Neuronal stem cell (in vitro differentiated cells): Measurements from ENCODE around the gene SCCPDH.

Experiments
- DNase-seq: peaks from one replicate; pipeline ENCODE4 v3.0.0-alpha.2; 2013; ENCODE audit warnings: low spot score
- H2AFZ ChIP-seq: one replicate; pipeline ENCODE4 v1.6.1; 2013; ENCODE audit warnings: mild to moderate bottlenecking, low read length, inconsistent platforms
- H2AK5ac ChIP-seq: 2 replicates; pipeline ENCODE4 v1.6.1; 2013; ENCODE audit warnings: low read depth, mild to moderate bottlenecking, inconsistent platforms, low read length, moderate library complexity, mixed read lengths
- H2BK120ac ChIP-seq: 2 replicates; pipeline ENCODE4 v1.6.1; 2013; ENCODE audit warnings: low read depth, mild to moderate bottlenecking, inconsistent platforms, low read length, moderate library complexity, mixed read lengths
- H2BK12ac ChIP-seq: one replicate; pipeline ENCODE4 v1.6.1; 2013; ENCODE audit warnings: low read length, inconsistent platforms
- H2BK15ac ChIP-seq: 2 replicates; pipeline ENCODE4 v1.6.1; 2013; ENCODE audit warnings: mild to moderate bottlenecking, low read length, inconsistent platforms, mixed read lengths
- H2BK5ac ChIP-seq: one replicate; pipeline ENCODE4 v1.6.1; 2013; ENCODE audit warnings: inconsistent platforms, mild to moderate bottlenecking, low read length, moderate library complexity
- H3K14ac ChIP-seq: one replicate; pipeline ENCODE4 v1.6.1; 2013; ENCODE audit warnings: low read length, inconsistent platforms
- H3K18ac ChIP-seq: 2 replicates; pipeline ENCODE4 v1.6.1; 2013; ENCODE audit warnings: low read length, inconsistent platforms
- H3K23ac ChIP-seq: 2 replicates; pipeline ENCODE4 v1.6.1; 2013; ENCODE audit warnings: low read depth, mild to moderate bottlenecking, mixed read lengths, low read length, inconsistent platforms; ENCODE audit not compliant: poor library complexity
- H3K27ac ChIP-seq: replicated peaks from 3 replicates; pipeline ENCODE4 v1.5.1; 2013; ENCODE audit warnings: low read length, inconsistent platforms
- H3K27me3 ChIP-seq, 3 experiments: 2 replicates each; pipeline ENCODE4 v1.6.1; 2013; ENCODE audit warnings: low read length in 3 of 3, mild to moderate bottlenecking in 2 of 3, inconsistent platforms in 1 of 3, low read depth in 1 of 3, mixed read lengths in 1 of 3, moderate library complexity in 1 of 3; ENCODE audit not compliant: control insufficient read depth in 3 of 3, insufficient read depth in 3 of 3
- H3K36me3 ChIP-seq, 2 donors: replicated peaks in 1 of 2; 2 replicates each; pipeline ENCODE4 v1.6.1; 2013; ENCODE audit warnings: low read length in 2 of 2; ENCODE audit not compliant: control insufficient read depth in 2 of 2, insufficient read depth in 2 of 2
- H3K4ac ChIP-seq: 2 replicates; pipeline ENCODE4 v1.6.1; 2013; ENCODE audit warnings: inconsistent platforms, mild to moderate bottlenecking, low read length, moderate library complexity
- H3K4me1 ChIP-seq, 2 donors: 1 replicate in 1 of 2; 2 replicates in 1 of 2; pipeline ENCODE4 v1.6.1; 2013; ENCODE audit warnings: low read length in 2 of 2, low read depth in 1 of 2; ENCODE audit not compliant: control insufficient read depth in 2 of 2, insufficient read depth in 1 of 2
- H3K4me2 ChIP-seq: one replicate; pipeline ENCODE4 v1.6.1; 2013; ENCODE audit warnings: mild to moderate bottlenecking, low read length, inconsistent platforms; ENCODE audit not compliant: insufficient read depth, poor library complexity, severe bottlenecking
- H3K4me3 ChIP-seq, 2 donors: 2 replicates each; pipeline ENCODE4 v1.5.1; 2013; ENCODE audit warnings: low read length in 2 of 2, mild to moderate bottlenecking in 2 of 2, inconsistent platforms in 1 of 2, moderate library complexity in 1 of 2
- H3K79me1 ChIP-seq: one replicate; pipeline ENCODE4 v1.6.1; 2013; ENCODE audit warnings: low read depth, mild to moderate bottlenecking, inconsistent platforms, low read length, moderate library complexity
- H3K9ac ChIP-seq: one replicate; pipeline ENCODE4 v1.6.1; 2013; ENCODE audit warnings: mild to moderate bottlenecking, low read depth, low read length, inconsistent platforms; ENCODE audit not compliant: poor library complexity
- H3K9me3 ChIP-seq, 2 donors: replicated peaks in 1 of 2; 2 replicates each; pipeline versions ENCODE3 to v1.6.1; 2013; ENCODE audit warnings: low read length in 2 of 2, mild to moderate bottlenecking in 2 of 2, inconsistent platforms in 1 of 2, low read depth in 1 of 2, mixed read lengths in 1 of 2, moderate library complexity in 1 of 2; ENCODE audit not compliant: control insufficient read depth in 2 of 2, insufficient read depth in 1 of 2
- H4K8ac ChIP-seq: one replicate; pipeline ENCODE4 v1.6.1; 2013; ENCODE audit warnings: low read depth, mild to moderate bottlenecking, inconsistent platforms, low read length, moderate library complexity
- H4K91ac ChIP-seq: one replicate; pipeline ENCODE4 v1.6.1; 2013; ENCODE audit warnings: low read length, low read depth, mild to moderate bottlenecking, inconsistent platforms; ENCODE audit not compliant: poor library complexity
- WGBS, 2 donors: extraction: QIAGEN DNeasy Blood & Tissue Kit; methylation state at CpG; one replicate each; pipeline ENCODE4 v1.1.7; 2013; ENCODE audit warnings: missing lambda C conversion rate in 2 of 2, mixed read lengths in 1 of 2; ENCODE audit not compliant: insufficient read length in 2 of 2, insufficient replicate concordance in 1 of 2; ENCODE audit errors: extremely low coverage in 2 of 2; 5-methylcytosine and 5-hydroxymethylcytosine counted together

SCCPDH gene

GRCh38 chr1:246789454-246790339 is 65.5 kb downstream of the SCCPDH start:
- Histone ChIP-seq H4K8ac (no peak overlapping the region), H3K27ac (no peak overlapping the region), H3K4me3 (no peak overlapping the region), H3K36me3 (no peaks in the 10 kb centered on the region), H2BK12ac (no peak overlapping the region), H3K14ac (no peak overlapping the region), H2AFZ (peak overlapping the region; percentile 66), H3K79me1 (no peaks in the 10 kb centered on the region), H4K91ac (no peak overlapping the region), H3K23ac (peak overlapping the region; percentile 11), H3K4me2 (no peak overlapping the region), H3K18ac (peak overlapping the region; percentile 44), H3K9ac (peak overlapping the region; percentile 7), H2BK120ac (peak overlapping the region; percentile 69), H3K4ac (no peak overlapping the region), H3K4me1 (peaks cover 9 to 23% of the 10 kb centered on the region in 2 donors), H3K27me3 (no peaks in the 10 kb centered on the region), H2BK5ac (no peak overlapping the region), H3K9me3 (peaks cover 0 to 2% of the 10 kb centered on the region in 2 donors), H2AK5ac (peak overlapping the region; percentile 77), H2BK15ac (peak overlapping the region; percentile 51)
- WGBS, 2 donors, result no CpG with 5 or more reads among the region's 25 CpGs
- DNase-seq, result no peak

- Histone ChIP-seq H3K14ac (no peak overlapping the region), H3K79me1 (no peaks in the 10 kb centered on the region), H3K18ac (peak overlapping the region; percentile 61), H3K4me1 (peaks cover 9 to 25% of the 10 kb centered on the region in 2 donors), H3K9me3 (peaks cover 0 to 2% of the 10 kb centered on the region in 2 donors), H3K9ac (no peak overlapping the region), H3K4ac (no peak overlapping the region), H3K36me3 (no peaks in the 10 kb centered on the region), H2AK5ac (peak overlapping the region; percentile 77), H3K23ac (no peak overlapping the region), H2BK15ac (peak overlapping the region; percentile 51), H3K4me2 (no peak overlapping the region), H2BK120ac (peak overlapping the region; percentile 69), H3K4me3 (no peak overlapping the region), H2AFZ (no peak overlapping the region), H2BK12ac (no peak overlapping the region), H4K8ac (no peak overlapping the region), H2BK5ac (no peak overlapping the region), H3K27ac (no peak overlapping the region), H4K91ac (no peak overlapping the region), H3K27me3 (no peaks in the 10 kb centered on the region)
- no peak for DNase-seq
- no CpG with 5 or more reads among the region's 7 CpGs for WGBS, 2 donors
Measured at GRCh38 chr1:246790364-246790763, 66.2 kb downstream of the SCCPDH start.

- Histone ChIP-seq H4K8ac (no peak overlapping the region), H3K4me1 (peaks cover 9 to 25% of the 10 kb centered on the region in 2 donors), H2BK12ac (no peak overlapping the region), H3K36me3 (no peaks in the 10 kb centered on the region), H2BK120ac (no peak overlapping the region), H4K91ac (no peak overlapping the region), H3K79me1 (no peaks in the 10 kb centered on the region), H3K4me3 (no peak overlapping the region), H3K4me2 (no peak overlapping the region), H2AFZ (no peak overlapping the region), H3K9me3 (peaks cover 0 to 2% of the 10 kb centered on the region in 2 donors), H3K23ac (peak overlapping the region; percentile 61), H3K9ac (no peak overlapping the region), H2BK5ac (no peak overlapping the region), H2AK5ac (peak overlapping the region; percentile 77), H3K14ac (peak overlapping the region; percentile 40), H2BK15ac (no peak overlapping the region), H3K18ac (no peak overlapping the region), H3K4ac (no peak overlapping the region), H3K27ac (no peak overlapping the region), H3K27me3 (no peaks in the 10 kb centered on the region)
- DNase-seq, result no peak
- no CpG with 5 or more reads among the region's 19 CpGs for WGBS, 2 donors
Measured at GRCh38 chr1:246790833-246791232, 66.6 kb downstream of the SCCPDH start.

- Histone ChIP-seq H2BK15ac (no peak overlapping the region), H4K8ac (no peak overlapping the region), H4K91ac (no peak overlapping the region), H3K79me1 (no peaks in the 10 kb centered on the region), H2AFZ (no peak overlapping the region), H3K4me3 (no peak overlapping the region), H2AK5ac (no peak overlapping the region), H2BK5ac (no peak overlapping the region), H3K4me1 (peaks cover 9 to 25% of the 10 kb centered on the region in 2 donors), H3K9ac (no peak overlapping the region), H3K27ac (no peak overlapping the region), H3K36me3 (no peaks in the 10 kb centered on the region), H3K9me3 (peaks cover 2% of the 10 kb centered on the region in 2 donors), H3K27me3 (no peaks in the 10 kb centered on the region), H2BK120ac (no peak overlapping the region), H2BK12ac (no peak overlapping the region), H3K4me2 (no peak overlapping the region), H3K4ac (no peak overlapping the region), H3K23ac (no peak overlapping the region), H3K18ac (peak overlapping the region; percentile 48), H3K14ac (no peak overlapping the region)
- DNase-seq, result no peak
- no CpG with 5 or more reads among the region's 17 CpGs for WGBS, 2 donors
Measured at GRCh38 chr1:246791303-246791918, 67.2 kb downstream of the SCCPDH start.
